MM.1S (cell line): Measurements from ENCODE around the gene DYNC1LI1.

Source experiments
- DNase-seq: peaks from one replicate; pipeline ENCODE4 v3.0.0-alpha.2; 2015
- H2AFZ ChIP-seq: fragments of 300-600 bp; sonication (generic); 2 replicates; pipeline ENCODE4 v1.6.0; 2016; ENCODE audit warnings: antibody characterized with exemption, low read length
- H3F3A ChIP-seq: fragments of 300-600 bp; sonication (generic); 2 replicates; pipeline ENCODE4 v1.6.1; 2016; ENCODE audit warnings: mild to moderate bottlenecking, antibody characterized with exemption, low read length, moderate library complexity, mixed read lengths; ENCODE audit not compliant: insufficient read depth
- H3K27ac ChIP-seq: fragments of 300-600 bp; sonication (generic); 2 replicates; pipeline ENCODE4 v1.5.1; 2016; ENCODE audit warnings: mild to moderate bottlenecking, low read length
- H3K27me3 ChIP-seq: fragments of 300-600 bp; sonication (generic); replicated peaks from 2 replicates; pipeline ENCODE4 v1.6.0; 2016; ENCODE audit warnings: low read length; ENCODE audit not compliant: insufficient read depth
- H3K36me3 ChIP-seq: fragments of 300-600 bp; sonication (generic); replicated peaks from 2 replicates; pipeline ENCODE4 v1.6.1; 2016; ENCODE audit warnings: mild to moderate bottlenecking, low read length, mixed read lengths; ENCODE audit not compliant: insufficient read depth
- H3K4me1 ChIP-seq: fragments of 300-600 bp; sonication (generic); 2 replicates; pipeline ENCODE4 v1.6.1; 2016; ENCODE audit warnings: low read length, mixed read lengths
- H3K4me2 ChIP-seq: fragments of 300-600 bp; sonication (generic); 2 replicates; pipeline ENCODE4 v1.6.0; 2016; ENCODE audit warnings: low read depth, low read length
- H3K4me3 ChIP-seq: fragments of 300-600 bp; sonication (generic); 2 replicates; pipeline ENCODE4 v1.5.1; 2016; ENCODE audit warnings: low read length, mixed read lengths
- H3K79me2 ChIP-seq: fragments of 300-600 bp; sonication (generic); 2 replicates; pipeline ENCODE4 v1.6.1; 2016; ENCODE audit warnings: mixed run types, low read length, mixed read lengths
- H3K9ac ChIP-seq: fragments of 300-600 bp; sonication (generic); 2 replicates; pipeline ENCODE4 v1.6.1; 2016; ENCODE audit warnings: low read length, mixed read lengths
- H3K9me2 ChIP-seq: fragments of 300-600 bp; sonication (generic); replicated peaks from 2 replicates; pipeline ENCODE4 v1.6.1; 2016; ENCODE audit warnings: mild to moderate bottlenecking, low read length, mixed read lengths; ENCODE audit not compliant: insufficient read depth
- H3K9me3 ChIP-seq: fragments of 300-600 bp; sonication (generic); replicated peaks from 2 replicates; pipeline ENCODE4 v1.6.1; 2016; ENCODE audit warnings: mild to moderate bottlenecking, low read length, mixed read lengths; ENCODE audit not compliant: insufficient read depth
- H4K20me1 ChIP-seq: fragments of 300-600 bp; sonication (generic); 2 replicates; pipeline ENCODE4 v1.6.1; 2016; ENCODE audit warnings: mild to moderate bottlenecking, low read length, moderate library complexity, mixed read lengths; ENCODE audit not compliant: insufficient read depth
- EZH2 ChIP-seq: fragments of 300-600 bp; sonication (generic); optimal IDR thresholded peaks from 2 replicates; pipeline ENCODE3; 2017; ENCODE audit warnings: low read depth, mild to moderate bottlenecking, antibody characterized with exemption, low read length, mixed read lengths
- EZH2phosphoT487 ChIP-seq: fragments of 300-600 bp; sonication (generic); IDR thresholded peaks from 2 replicates; pipeline ENCODE4 v1.6.1; 2018; ENCODE audit warnings: antibody characterized with exemption, low read length
- TF ChIP-seq, protein P1 (sequence below): fragments of 300-600 bp; sonication (generic); IDR thresholded peaks from 2 replicates; pipeline ENCODE4 v1.5.1; 2016; ENCODE audit warnings: antibody characterized with exemption, low read length, mixed read lengths

Gene DYNC1LI1

DNA sequence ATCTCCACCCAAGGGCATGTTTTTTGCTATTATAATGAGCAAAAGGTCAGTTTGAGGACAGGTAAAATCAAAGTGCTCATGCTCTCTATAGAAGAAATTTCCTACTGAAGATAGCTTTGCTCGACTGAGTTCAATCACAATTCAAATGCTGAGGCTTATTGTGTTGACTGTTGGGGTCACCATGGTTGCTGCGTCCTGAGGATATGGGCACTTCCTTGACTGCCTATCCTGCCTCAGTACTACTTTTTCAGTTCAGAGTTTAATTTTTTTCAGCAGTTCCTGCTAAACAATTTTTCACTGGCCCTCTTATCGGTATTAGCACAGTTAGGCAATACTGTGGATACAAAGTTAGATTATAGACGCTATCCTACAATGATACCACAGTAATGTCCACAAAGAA is 64.2 kb downstream of the DYNC1LI1 start:
- no peak overlapping the region for H3K4me3 ChIP-seq
- no peaks in the 10 kb centered on the region for H3K9me2 ChIP-seq
- TF ChIP-seq EZH2, result no peak
- TF ChIP-seq EZH2phosphoT487, result no peak
- TF ChIP-seq, protein P1, sequence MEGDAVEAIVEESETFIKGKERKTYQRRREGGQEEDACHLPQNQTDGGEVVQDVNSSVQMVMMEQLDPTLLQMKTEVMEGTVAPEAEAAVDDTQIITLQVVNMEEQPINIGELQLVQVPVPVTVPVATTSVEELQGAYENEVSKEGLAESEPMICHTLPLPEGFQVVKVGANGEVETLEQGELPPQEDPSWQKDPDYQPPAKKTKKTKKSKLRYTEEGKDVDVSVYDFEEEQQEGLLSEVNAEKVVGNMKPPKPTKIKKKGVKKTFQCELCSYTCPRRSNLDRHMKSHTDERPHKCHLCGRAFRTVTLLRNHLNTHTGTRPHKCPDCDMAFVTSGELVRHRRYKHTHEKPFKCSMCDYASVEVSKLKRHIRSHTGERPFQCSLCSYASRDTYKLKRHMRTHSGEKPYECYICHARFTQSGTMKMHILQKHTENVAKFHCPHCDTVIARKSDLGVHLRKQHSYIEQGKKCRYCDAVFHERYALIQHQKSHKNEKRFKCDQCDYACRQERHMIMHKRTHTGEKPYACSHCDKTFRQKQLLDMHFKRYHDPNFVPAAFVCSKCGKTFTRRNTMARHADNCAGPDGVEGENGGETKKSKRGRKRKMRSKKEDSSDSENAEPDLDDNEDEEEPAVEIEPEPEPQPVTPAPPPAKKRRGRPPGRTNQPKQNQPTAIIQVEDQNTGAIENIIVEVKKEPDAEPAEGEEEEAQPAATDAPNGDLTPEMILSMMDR, result no peak
- peaks cover 11% of the 10 kb centered on the region for H3K79me2 ChIP-seq
- H3K36me3 ChIP-seq, result no peaks in the 10 kb centered on the region
- DNase-seq, result no peak
- H3K9me3 ChIP-seq, result no peaks in the 10 kb centered on the region
- H3K4me2 ChIP-seq, result no peak overlapping the region
- H3K27ac ChIP-seq, result no peak overlapping the region
- no peaks in the 10 kb centered on the region for H4K20me1 ChIP-seq
- H3K9ac ChIP-seq, result no peak overlapping the region
- H3K4me1 ChIP-seq, result 0 out of 2 replicates have a peak, but pooled peaks cover 3% of the 10 kb centered on the region
- H3F3A ChIP-seq, result peaks cover 11% of the 10 kb centered on the region
- no peak overlapping the region for H2AFZ ChIP-seq
- no peaks in the 10 kb centered on the region for H3K27me3 ChIP-seq

DNA sequence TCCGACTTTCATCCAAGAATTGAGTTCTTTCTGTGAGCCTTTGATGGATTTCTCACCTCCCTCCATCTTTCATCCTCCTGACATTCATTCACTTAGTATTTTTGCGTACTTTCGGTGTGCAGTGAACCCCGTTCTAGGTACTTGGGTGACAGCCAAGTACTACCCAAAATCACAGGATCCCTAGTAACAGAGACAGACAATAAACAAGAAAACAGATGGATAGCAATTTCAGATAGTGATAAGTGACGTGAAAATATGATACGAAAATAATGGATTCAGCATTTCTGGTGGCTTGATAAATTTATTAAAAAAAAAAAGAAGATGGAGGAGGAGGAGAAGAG is 67.7 kb downstream of the DYNC1LI1 start:
- no peaks in the 10 kb centered on the region for H3K36me3 ChIP-seq
- peak; percentile 17 for DNase-seq
- H3K9me3 ChIP-seq, result no peaks in the 10 kb centered on the region
- H2AFZ ChIP-seq, result peak overlapping the region; percentile 99
- H4K20me1 ChIP-seq, result no peaks in the 10 kb centered on the region
- 0 out of 2 replicates have a peak, but pooled peaks cover 3% of the 10 kb centered on the region for H3K4me1 ChIP-seq
- H3F3A ChIP-seq, result peaks cover 13% of the 10 kb centered on the region
- H3K27me3 ChIP-seq, result no peaks in the 10 kb centered on the region
- H3K4me3 ChIP-seq, result peak overlapping the region; percentile 99
- peak overlapping the region; percentile 18; the same call in 1 of the 2 replicates for H3K27ac ChIP-seq
- H3K79me2 ChIP-seq, result peaks cover 34% of the 10 kb centered on the region
- H3K9me2 ChIP-seq, result no peaks in the 10 kb centered on the region
- H3K4me2 ChIP-seq, result peak overlapping the region; percentile 80; the same call in 1 of the 2 replicates
- H3K9ac ChIP-seq, result peak overlapping the region; percentile 52; the same call in 1 of the 2 replicates
- TF ChIP-seq, protein P1, result no peak
- TF ChIP-seq EZH2 (no peak), EZH2phosphoT487 (no peak)

DNA sequence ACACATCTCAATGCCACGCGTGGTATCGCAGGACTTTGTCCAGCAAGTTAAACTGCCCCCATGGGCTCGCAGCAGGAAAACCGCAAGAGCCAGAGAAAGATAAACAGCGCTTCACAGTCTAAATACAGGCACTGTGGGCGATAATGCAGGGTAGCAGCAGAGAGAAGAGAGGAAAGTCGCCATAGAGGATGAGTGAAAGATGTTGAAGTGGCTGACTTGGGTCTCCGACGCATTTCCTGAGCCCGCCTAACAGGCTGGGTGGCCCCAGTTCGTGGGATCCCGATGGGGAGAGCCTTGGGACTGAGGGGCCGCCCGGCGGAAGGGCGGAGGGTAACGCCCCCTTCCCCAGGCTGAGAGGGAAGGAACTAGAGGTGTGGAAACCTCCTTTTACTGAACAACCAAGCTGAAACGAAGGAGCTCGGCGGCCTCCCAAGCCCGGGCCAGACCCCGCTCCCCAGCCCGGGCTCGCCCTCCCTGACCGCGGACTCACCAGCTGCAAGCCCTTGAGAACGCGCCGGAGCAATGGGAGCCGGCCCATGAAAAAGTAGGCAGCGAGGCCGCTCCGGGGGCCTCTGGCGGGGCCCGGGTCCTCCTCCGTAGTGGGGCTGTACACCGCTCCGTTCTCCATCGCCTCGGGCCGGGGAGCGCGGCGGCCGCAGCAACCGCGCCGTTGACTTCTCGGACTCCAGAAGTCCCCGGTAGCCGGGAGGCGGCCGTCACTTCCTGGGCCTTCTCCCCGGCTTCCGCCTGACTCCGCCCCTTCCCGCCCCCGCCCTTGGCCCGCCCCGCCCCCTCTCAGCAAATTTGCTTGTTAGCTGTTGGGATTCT is 68.3 kb downstream of the DYNC1LI1 start, which contains the start of gene CMTM6:
Gene CMTM6, minus strand, starts transcription at position 735 of the 828 bp plus-strand sequence. Its CDS starts 107 bp downstream, at position 628.
- Histone ChIP-seq H3K4me3 (peak within 1 kb of the TSS; percentile 99), H3K79me2 (peaks cover 34% of the 10 kb centered on the region), H3K9me3 (no peaks in the 10 kb centered on the region), H3F3A (peaks cover 13% of the 10 kb centered on the region), H2AFZ (peak within 1 kb of the TSS; percentile 99), H3K9ac (peak within 1 kb of the TSS; percentile 78), H3K36me3 (no peaks in the 10 kb centered on the region), H3K27ac (peak within 1 kb of the TSS; percentile 86), H4K20me1 (no peaks in the 10 kb centered on the region), H3K27me3 (no peaks in the 10 kb centered on the region), H3K4me2 (peak within 1 kb of the TSS; percentile 85), H3K4me1 (0 out of 2 replicates have a peak, but pooled peaks cover 3% of the 10 kb centered on the region), H3K9me2 (no peaks in the 10 kb centered on the region)
- TF ChIP-seq EZH2phosphoT487 (no peak), EZH2 (no peak)
- TF ChIP-seq, protein P1, result no peak
- peak; percentile 70 for DNase-seq
